ENCODE measurements around the gene VGF. TPM values are rescaled to one million over a fixed set of nuclear protein-coding genes. Genes with fewer than 3 reads are reported as not detected.
A peak's percentile ranks its signal among the peaks of the same experiment; 100 is the strongest.
"Not testable (repeated sequence)": the region's sequence is repeated elsewhere in the genome, so short reads cannot be mapped to it uniquely, and the experiment has no call there.

The VGF gene
- polyA plus RNA-seq, 1 experiment: 0.04 TPM

DNA sequence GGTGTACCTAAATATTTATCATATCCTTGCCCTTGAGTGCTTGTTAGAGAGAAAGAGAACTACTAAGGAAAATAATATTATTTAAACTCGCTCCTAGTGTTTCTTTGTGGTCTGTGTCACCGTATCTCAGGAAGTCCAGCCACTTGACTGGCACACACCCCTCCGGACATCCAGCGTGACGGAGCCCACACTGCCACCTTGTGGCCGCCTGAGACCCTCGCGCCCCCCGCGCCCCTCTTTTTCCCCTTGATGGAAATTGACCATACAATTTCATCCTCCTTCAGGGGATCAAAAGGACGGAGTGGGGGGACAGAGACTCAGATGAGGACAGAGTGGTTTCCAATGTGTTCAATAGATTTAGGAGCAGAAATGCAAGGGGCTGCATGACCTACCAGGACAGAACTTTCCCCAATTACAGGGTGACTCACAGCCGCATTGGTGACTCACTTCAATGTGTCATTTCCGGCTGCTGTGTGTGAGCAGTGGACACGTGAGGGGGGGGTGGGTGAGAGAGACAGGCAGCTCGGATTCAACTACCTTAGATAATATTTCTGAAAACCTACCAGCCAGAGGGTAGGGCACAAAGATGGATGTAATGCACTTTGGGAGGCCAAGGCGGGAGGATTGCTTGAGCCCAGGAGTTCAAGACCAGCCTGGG, 27.0 kb downstream of the VGF start:
- TF ChIP-seq, protein P1, sequence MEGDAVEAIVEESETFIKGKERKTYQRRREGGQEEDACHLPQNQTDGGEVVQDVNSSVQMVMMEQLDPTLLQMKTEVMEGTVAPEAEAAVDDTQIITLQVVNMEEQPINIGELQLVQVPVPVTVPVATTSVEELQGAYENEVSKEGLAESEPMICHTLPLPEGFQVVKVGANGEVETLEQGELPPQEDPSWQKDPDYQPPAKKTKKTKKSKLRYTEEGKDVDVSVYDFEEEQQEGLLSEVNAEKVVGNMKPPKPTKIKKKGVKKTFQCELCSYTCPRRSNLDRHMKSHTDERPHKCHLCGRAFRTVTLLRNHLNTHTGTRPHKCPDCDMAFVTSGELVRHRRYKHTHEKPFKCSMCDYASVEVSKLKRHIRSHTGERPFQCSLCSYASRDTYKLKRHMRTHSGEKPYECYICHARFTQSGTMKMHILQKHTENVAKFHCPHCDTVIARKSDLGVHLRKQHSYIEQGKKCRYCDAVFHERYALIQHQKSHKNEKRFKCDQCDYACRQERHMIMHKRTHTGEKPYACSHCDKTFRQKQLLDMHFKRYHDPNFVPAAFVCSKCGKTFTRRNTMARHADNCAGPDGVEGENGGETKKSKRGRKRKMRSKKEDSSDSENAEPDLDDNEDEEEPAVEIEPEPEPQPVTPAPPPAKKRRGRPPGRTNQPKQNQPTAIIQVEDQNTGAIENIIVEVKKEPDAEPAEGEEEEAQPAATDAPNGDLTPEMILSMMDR (IDR thresholded peaks at IDR 0.05; ENCODE audit: insufficient read depth, low read depth, low read length): peak; percentile 86
- H3K36me3 ChIP-seq (ENCODE audit: control insufficient read depth, insufficient read depth, low read length): peaks cover 22% of the 10 kb centered on the region
- CTCF ChIA-PET: interaction anchor here (0.6 to 10.4 kb wide), 15 partner anchors 9 to 144 kb away, joined by 3 to 158 read pairs (median 5); partner anchors contain the start of genes PLOD3, SERPINE1 and ZNHIT1
- no peaks in the 10 kb centered on the region for H3K27me3 ChIP-seq (ENCODE audit: control insufficient read depth, insufficient read depth, low read length)
- peak; percentile 83 for DNase-seq (ENCODE audit: low read depth)
- no peak overlapping the region for H3K4me3 ChIP-seq (ENCODE audit: low read depth, low read length)
- POLR2A ChIA-PET: no interaction called here

DNA sequence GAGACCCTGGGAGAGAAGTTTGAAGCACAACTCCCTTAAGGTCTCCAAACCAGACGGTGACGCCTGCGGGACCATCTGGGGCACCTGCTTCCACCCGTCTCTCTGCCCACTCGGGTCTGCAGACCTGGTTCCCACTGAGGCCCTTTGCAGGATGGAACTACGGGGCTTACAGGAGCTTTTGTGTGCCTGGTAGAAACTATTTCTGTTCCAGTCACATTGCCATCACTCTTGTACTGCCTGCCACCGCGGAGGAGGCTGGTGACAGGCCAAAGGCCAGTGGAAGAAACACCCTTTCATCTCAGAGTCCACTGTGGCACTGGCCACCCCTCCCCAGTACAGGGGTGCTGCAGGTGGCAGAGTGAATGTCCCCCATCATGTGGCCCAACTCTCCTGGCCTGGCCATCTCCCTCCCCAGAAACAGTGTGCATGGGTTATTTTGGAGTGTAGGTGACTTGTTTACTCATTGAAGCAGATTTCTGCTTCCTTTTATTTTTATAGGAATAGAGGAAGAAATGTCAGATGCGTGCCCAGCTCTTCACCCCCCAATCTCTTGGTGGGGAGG, 27.6 kb downstream of the VGF start:
- no peak for DNase-seq (ENCODE audit: low read depth)
- ChIA-PET POLR2A (no interaction called here), CTCF (interaction anchor here (0.6 to 4.6 kb wide), 10 partner anchors 11 to 145 kb away, joined by 3 to 25 read pairs (median 6); partner anchors contain the start of genes PLOD3, SERPINE1 and ZNHIT1)
- Histone ChIP-seq H3K4me3 (ENCODE audit: low read depth, low read length) (no peak overlapping the region), H3K27me3 (ENCODE audit: control insufficient read depth, insufficient read depth, low read length) (no peaks in the 10 kb centered on the region), H3K36me3 (ENCODE audit: control insufficient read depth, insufficient read depth, low read length) (peaks cover 22% of the 10 kb centered on the region)
- TF ChIP-seq, protein P1 (IDR thresholded peaks at IDR 0.05; ENCODE audit: insufficient read depth, low read depth, low read length): no peak

DNA sequence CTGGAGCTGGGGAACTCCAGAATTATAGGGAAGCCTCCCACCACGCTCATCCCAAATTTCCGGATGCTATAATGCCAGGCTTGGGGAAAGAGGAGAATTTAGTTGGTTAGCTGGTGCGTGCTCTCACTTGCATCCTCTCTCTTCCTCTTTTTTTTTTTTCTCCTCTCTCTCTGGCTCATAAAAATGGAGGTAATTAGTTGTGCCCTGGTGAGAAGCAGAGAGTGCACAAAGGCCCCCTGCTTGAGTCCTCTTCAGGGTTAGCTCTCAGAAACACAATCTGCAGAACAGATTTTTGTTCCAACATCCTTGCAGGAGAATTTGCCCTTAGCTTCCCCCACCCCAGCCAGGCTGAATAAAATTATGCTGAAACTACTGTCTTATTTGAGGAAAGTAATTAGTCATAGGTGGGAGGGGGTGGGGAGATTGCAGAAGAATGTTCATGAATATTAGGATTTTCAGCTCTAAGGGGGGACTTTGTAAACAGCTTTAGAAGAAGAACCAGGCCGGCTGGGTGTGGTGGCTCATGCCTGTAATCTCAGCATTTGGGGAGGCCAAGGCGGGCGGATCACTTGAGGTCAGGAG, 30.9 kb downstream of the VGF start:
- Histone ChIP-seq H3K4me3 (ENCODE audit: low read depth, low read length) (no peak overlapping the region), H3K27me3 (ENCODE audit: control insufficient read depth, insufficient read depth, low read length) (no peaks in the 10 kb centered on the region), H3K36me3 (ENCODE audit: control insufficient read depth, insufficient read depth, low read length) (peaks cover 33% of the 10 kb centered on the region)
- TF ChIP-seq, protein P1 (IDR thresholded peaks at IDR 0.05; ENCODE audit: insufficient read depth, low read depth, low read length): no peak
- DNase-seq (ENCODE audit: low read depth): no peak
- CTCF ChIA-PET: interaction anchor here (0.8 to 2.4 kb wide), 12 partner anchors 9 to 240 kb away, joined by 3 to 21 read pairs (median 4); partner anchors contain the start of gene TRIM56
- POLR2A ChIA-PET: interaction anchor here (0.6 to 1.1 kb wide), 5 partner anchors 10 to 533 kb away, joined by 3 to 5 read pairs (median 3); partner anchors contain the start of gene TRIM56

DNA sequence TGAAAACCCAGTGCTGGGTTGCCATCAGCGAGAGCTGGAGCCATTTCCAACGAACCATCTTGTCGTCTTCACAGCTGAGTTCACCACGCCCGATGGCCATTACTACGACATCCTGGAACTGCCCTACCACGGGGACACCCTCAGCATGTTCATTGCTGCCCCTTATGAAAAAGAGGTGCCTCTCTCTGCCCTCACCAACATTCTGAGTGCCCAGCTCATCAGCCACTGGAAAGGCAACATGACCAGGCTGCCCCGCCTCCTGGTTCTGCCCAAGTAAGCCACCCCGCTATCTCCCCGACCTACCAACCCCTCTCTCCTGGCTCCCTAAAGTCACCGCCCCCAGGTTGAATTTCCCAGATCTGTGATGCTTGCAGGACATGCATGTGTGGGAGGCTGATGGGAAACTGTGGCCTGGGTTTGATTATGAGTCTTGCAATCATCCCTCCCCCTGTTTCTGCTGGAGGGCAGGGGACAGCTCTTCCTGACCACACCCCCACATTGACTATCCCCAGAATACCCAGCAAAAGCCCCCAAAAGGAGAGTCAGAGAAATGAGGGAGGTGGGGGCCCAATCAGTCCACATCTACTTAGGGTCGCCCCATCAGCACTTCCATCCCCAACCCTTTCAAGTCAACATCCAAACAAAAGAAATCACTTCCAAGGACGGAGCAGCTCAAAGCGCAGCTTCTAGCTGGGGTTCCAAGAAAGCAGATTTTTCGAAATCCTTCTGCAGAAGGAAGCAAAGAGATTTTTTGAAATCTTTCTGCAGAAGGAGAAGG, 31.6 kb downstream of the VGF start:
- H3K36me3 ChIP-seq (ENCODE audit: control insufficient read depth, insufficient read depth, low read length): peaks cover 33% of the 10 kb centered on the region
- ChIA-PET POLR2A (interaction anchor here (0.6 to 1.1 kb wide), 2 partner anchors 34 to 48 kb away, joined by 3 read pairs; partner anchors contain the start of gene TRIM56), CTCF (interaction anchor here (0.8 to 2.4 kb wide), 16 partner anchors 9 to 239 kb away, joined by 3 to 21 read pairs (median 4); partner anchors contain the start of gene TRIM56)
- TF ChIP-seq, protein P1 (IDR thresholded peaks at IDR 0.05; ENCODE audit: insufficient read depth, low read depth, low read length): no peak
- H3K27me3 ChIP-seq (ENCODE audit: control insufficient read depth, insufficient read depth, low read length): no peaks in the 10 kb centered on the region
- DNase-seq (ENCODE audit: low read depth): no peak
- no peak overlapping the region for H3K4me3 ChIP-seq (ENCODE audit: low read depth, low read length)

DNA sequence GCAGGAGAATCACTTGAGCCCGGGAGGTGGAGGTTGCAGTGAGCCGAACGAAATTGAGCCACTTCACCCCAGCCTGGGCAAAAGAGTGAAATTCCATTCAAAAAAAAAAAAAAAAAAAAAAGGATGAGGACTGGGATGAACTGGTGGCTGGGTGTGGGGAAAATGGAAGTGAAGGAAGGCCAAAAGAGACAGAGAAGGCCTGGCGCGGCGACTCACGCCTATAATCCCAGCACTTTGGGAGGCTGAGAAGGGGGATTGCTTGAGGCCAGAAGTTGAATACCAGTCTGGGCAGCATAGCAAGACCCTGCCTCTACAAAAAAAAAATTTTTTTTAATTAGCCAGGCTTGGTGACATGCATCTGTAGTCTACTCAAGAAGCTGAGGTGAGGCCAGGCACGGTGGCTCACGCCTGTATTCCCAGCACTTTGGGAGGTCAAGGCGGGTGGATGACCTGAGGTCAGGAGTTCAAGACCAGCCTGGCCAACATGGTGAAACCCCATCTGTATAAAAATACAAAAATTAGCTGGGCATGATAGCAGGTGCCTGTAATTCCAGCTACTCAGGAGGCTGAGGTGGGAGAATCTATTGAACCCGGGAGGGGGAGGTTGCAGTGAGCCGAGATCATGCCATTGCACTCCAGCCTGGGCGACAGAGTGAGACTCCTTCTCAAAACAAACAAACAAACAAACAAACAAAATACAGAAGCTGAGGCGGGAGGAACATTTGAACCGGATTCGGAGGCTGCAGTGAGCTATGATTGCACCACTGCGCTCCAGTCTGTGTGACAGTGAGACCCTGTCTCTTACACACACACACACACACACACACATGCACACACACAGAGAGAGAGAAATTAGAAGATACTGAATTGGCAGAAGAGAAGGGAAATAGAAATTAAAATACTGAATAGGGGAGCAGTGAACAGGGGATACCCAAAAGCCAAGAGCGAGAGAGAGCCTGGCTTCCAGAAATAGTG, 32.5 kb downstream of the VGF start:
- peaks cover 33% of the 10 kb centered on the region for H3K36me3 ChIP-seq (ENCODE audit: control insufficient read depth, insufficient read depth, low read length)
- H3K27me3 ChIP-seq (ENCODE audit: control insufficient read depth, insufficient read depth, low read length); DNase-seq (ENCODE audit: low read depth); H3K4me3 ChIP-seq (ENCODE audit: low read depth, low read length): not testable (repeated sequence)
- ChIA-PET POLR2A (interaction anchor here (0.7 kb wide), 2 partner anchors 33 to 227 kb away, joined by 18 to 24 read pairs; partner anchors contain the start of gene VGF), CTCF (interaction anchor here (1.0 to 2.4 kb wide), 8 partner anchors 10 to 59 kb away, joined by 3 to 21 read pairs (median 6); partner anchors contain the start of gene TRIM56)
